ENCODE measurements around the gene RDM1. TPM values are rescaled to one million over a fixed set of nuclear protein-coding genes. Genes with fewer than 3 reads are reported as not detected.

RDM1 gene
- polyA plus RNA-seq, 3 donors: not detected

DNA sequence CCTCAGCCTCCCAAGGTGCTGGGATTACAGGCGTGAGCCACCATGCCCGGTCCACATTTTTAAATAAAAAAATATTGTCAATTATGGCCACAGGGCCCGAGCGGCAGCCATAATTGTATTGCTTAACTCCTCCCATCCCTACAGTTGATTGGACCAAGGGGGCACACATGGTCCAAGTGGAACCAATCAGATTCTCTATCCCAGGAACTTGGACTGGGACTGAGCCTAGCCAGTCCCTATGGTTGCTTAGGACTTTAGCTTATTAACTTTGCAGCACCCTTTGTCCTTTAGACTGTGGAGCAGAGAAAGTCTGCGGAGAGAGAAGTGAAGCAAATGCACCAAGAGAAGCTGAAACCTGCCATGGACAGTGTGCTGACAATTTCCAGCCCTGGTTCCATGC is 5.5 kb upstream of the RDM1 start:
- H3K4me3 Mint-ChIP-seq: no peak overlapping the region
- Histone ChIP-seq H3K27me3 (ENCODE audit: control insufficient read depth in 2 of 2, insufficient read depth in 2 of 2, low read length in 2 of 2) (no peaks in the 10 kb centered on the region), H3K27ac (ENCODE audit: low read depth in 1 of 2, low read length in 2 of 2) (no peak overlapping the region), H3K36me3 (replicated peaks in 1 of 2; ENCODE audit: control insufficient read depth in 1 of 2, insufficient read depth in 2 of 2, low read length in 2 of 2) (no peaks in the 10 kb centered on the region), H3K4me3 (replicated peaks in 1 of 3; ENCODE audit: low read depth in 2 of 3, low read length in 3 of 3) (no peak overlapping the region), H3K79me2 (ENCODE audit: insufficient read depth, low read length) (no peaks in the 10 kb centered on the region), H3K9ac (ENCODE audit: insufficient read depth, low read length, poor library complexity, severe bottlenecking) (no peak overlapping the region), H3K4me2 (replicated peaks; ENCODE audit: extremely low read depth, low read length, poor library complexity, severe bottlenecking) (no peak overlapping the region), H2AFZ (ENCODE audit: insufficient read depth, low read depth, low read length, poor library complexity, severe bottlenecking) (no peak overlapping the region), H3K9me3 (replicated peaks in 1 of 2; ENCODE audit: control insufficient read depth in 1 of 2, insufficient read depth in 1 of 2, low read length in 2 of 2) (no peaks in the 10 kb centered on the region), H3K4me1 (ENCODE audit: control insufficient read depth in 1 of 2, insufficient read depth in 2 of 2, low read length in 2 of 2) (no peaks in the 10 kb centered on the region), H4K20me1 (ENCODE audit: insufficient read depth, low read length) (no peaks in the 10 kb centered on the region)
- intact Hi-C loops (cut with micrococcal nuclease): no loop called here
- peaks cover 0 to 2% (median 0%) of the 10 kb centered on the region in 3 donors for H3K27me3 Mint-ChIP-seq (ENCODE audit: low read depth in 3 of 3)
- no peak overlapping the region for H3K27ac Mint-ChIP-seq
- no peaks in the 10 kb centered on the region for H3K36me3 Mint-ChIP-seq
- DNase-seq: no peak
- peaks cover 0 to 7% (median 0%) of the 10 kb centered on the region in 7 donors for H3K9me3 Mint-ChIP-seq
- peaks cover 2% of the 10 kb centered on the region for H3K4me1 Mint-ChIP-seq
- TF ChIP-seq, protein P1, sequence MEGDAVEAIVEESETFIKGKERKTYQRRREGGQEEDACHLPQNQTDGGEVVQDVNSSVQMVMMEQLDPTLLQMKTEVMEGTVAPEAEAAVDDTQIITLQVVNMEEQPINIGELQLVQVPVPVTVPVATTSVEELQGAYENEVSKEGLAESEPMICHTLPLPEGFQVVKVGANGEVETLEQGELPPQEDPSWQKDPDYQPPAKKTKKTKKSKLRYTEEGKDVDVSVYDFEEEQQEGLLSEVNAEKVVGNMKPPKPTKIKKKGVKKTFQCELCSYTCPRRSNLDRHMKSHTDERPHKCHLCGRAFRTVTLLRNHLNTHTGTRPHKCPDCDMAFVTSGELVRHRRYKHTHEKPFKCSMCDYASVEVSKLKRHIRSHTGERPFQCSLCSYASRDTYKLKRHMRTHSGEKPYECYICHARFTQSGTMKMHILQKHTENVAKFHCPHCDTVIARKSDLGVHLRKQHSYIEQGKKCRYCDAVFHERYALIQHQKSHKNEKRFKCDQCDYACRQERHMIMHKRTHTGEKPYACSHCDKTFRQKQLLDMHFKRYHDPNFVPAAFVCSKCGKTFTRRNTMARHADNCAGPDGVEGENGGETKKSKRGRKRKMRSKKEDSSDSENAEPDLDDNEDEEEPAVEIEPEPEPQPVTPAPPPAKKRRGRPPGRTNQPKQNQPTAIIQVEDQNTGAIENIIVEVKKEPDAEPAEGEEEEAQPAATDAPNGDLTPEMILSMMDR (IDR thresholded peaks at IDR 0.05): no peak
- WGBS (ENCODE audit: insufficient coverage): no CpG with 5 or more reads among the region's 5 CpGs

DNA sequence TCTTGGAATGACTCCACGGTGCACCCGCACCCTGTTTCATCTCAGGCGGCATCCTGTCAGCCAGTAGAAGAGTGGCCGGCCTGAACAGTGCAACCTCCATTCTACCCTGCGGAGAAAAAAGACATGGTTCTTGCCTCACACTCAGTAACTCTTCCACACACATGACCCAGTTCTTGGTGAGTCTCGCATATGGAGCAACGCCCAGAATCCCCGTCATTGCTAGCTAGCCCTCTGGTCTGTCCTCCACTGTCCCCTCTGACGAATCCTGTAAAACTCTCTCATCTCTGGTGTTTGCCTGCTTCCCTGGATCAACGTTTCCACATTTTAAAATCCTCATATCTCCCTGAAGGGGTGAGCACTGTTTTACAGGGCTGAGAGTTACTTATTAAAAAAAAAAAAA is 4.2 kb upstream of the RDM1 start:
- no peak overlapping the region for H3K4me3 ChIP-seq (replicated peaks in 1 of 3; ENCODE audit: low read depth in 2 of 3, low read length in 3 of 3)
- Mint-ChIP-seq H3K9me3 (peaks cover 0 to 7% (median 0%) of the 10 kb centered on the region in 7 donors), H3K27ac (no peak overlapping the region), H3K36me3 (no peaks in the 10 kb centered on the region), H3K4me1 (peaks cover 15% of the 10 kb centered on the region), H3K27me3 (ENCODE audit: low read depth in 3 of 3) (peaks cover 0 to 2% (median 0%) of the 10 kb centered on the region in 3 donors), H3K4me3 (no peak overlapping the region)
- H2AFZ ChIP-seq (ENCODE audit: insufficient read depth, low read depth, low read length, poor library complexity, severe bottlenecking): no peak overlapping the region
- no peaks in the 10 kb centered on the region for H3K27me3 ChIP-seq (ENCODE audit: control insufficient read depth in 2 of 2, insufficient read depth in 2 of 2, low read length in 2 of 2)
- H3K4me2 ChIP-seq (replicated peaks; ENCODE audit: extremely low read depth, low read length, poor library complexity, severe bottlenecking): no peak overlapping the region
- TF ChIP-seq, protein P1 (IDR thresholded peaks at IDR 0.05): no peak
- intact Hi-C loops (cut with micrococcal nuclease): no loop called here
- H3K79me2 ChIP-seq (ENCODE audit: insufficient read depth, low read length): no peaks in the 10 kb centered on the region
- no peaks in the 10 kb centered on the region for H3K36me3 ChIP-seq (replicated peaks in 1 of 2; ENCODE audit: control insufficient read depth in 1 of 2, insufficient read depth in 2 of 2, low read length in 2 of 2)
- H4K20me1 ChIP-seq (ENCODE audit: insufficient read depth, low read length): no peaks in the 10 kb centered on the region
- H3K4me1 ChIP-seq (ENCODE audit: control insufficient read depth in 1 of 2, insufficient read depth in 2 of 2, low read length in 2 of 2): peaks cover 12 to 13% of the 10 kb centered on the region in 2 donors
- no peak overlapping the region for H3K9ac ChIP-seq (ENCODE audit: insufficient read depth, low read length, poor library complexity, severe bottlenecking)
- H3K9me3 ChIP-seq (replicated peaks in 1 of 2; ENCODE audit: control insufficient read depth in 1 of 2, insufficient read depth in 1 of 2, low read length in 2 of 2): no peaks in the 10 kb centered on the region
- H3K27ac ChIP-seq (ENCODE audit: low read depth in 1 of 2, low read length in 2 of 2): no peak overlapping the region
- 94% methylated on average over 5 of the region's 10 CpGs for WGBS (ENCODE audit: insufficient coverage)
- DNase-seq: no peak

All from CD14-positive monocyte (primary cell).